ENCODE results near the gene EIF5B. TPM values are rescaled to one million over a fixed set of nuclear protein-coding genes. Genes with fewer than 3 reads are reported as not detected.
"Not testable (repeated sequence)": the region's sequence is repeated elsewhere in the genome, so short reads cannot be mapped to it uniquely, and the experiment has no call there.

Gene EIF5B
- total and polyA plus RNA-seq, 2 experiments from 2014 or later = 18.3 to 19.1 TPM

DNA sequence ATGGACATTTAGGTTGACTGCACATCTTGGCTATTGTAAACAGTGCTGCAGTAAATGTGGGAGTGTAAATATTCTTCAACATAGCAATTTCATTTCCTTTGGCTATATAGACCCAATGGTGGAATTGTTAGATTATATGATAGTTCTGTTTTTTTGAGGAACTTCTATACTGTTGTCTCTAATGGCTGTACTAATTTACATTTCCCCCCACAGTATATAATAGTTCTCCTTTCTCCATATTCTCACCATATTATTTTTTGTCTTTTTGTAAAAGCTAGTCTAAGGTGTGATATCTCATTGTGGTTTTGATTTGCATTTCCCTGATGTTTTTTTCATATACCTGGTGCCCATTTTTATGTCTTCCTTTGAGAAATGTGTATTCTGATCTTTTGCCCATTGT is 13.0 kb downstream of the EIF5B start:
- no peak overlapping the region for H3K4me2 ChIP-seq
- H3K27ac ChIP-seq = no peak overlapping the region
- no peaks in the 10 kb centered on the region for H3K9me2 ChIP-seq (replicated peaks; ENCODE audit: insufficient read depth)
- no peak for TF ChIP-seq EZH2 (IDR thresholded peaks at IDR 0.05; ENCODE audit: borderline replicate concordance)
- no peaks in the 10 kb centered on the region for H3K9me3 ChIP-seq (ENCODE audit: low read depth)
- no peak for DNase-seq (ENCODE audit: low spot score)
- H3K27me3 ChIP-seq = no peaks in the 10 kb centered on the region
- no peak overlapping the region for H2AFZ ChIP-seq
- H3K4me1 ChIP-seq (ENCODE audit: insufficient read depth) = no peaks in the 10 kb centered on the region
- no peak overlapping the region for H3K4me3 ChIP-seq
- H4K20me1 ChIP-seq (ENCODE audit: insufficient read depth, poor library complexity, severe bottlenecking) = peaks cover 38% of the 10 kb centered on the region
- peaks cover 100% of the 10 kb centered on the region for H3K79me2 ChIP-seq
- no peaks in the 10 kb centered on the region for H3K36me3 ChIP-seq (replicated peaks; ENCODE audit: insufficient read depth, low read depth)

DNA sequence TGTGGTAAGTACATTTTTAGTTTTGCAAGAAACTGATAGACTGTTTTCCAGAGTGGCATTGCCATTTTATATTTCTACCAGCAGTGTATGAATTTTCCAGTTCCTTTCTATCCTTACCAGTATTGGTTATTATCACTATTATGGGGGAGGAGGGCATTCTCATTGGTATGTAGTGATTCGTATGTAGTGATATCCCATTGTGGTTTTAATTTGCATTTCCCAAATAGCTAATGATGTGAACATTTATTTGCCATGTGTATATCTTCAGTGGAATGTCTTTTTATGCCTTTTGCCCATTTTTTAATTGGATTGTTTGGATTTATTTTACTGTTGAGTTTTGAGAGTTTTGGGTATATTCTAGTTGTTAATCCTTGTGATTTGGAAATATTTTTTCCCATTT is 16.9 kb downstream of the EIF5B start:
- peaks cover 99% of the 10 kb centered on the region for H3K79me2 ChIP-seq
- no peak overlapping the region for H3K4me3 ChIP-seq
- peaks cover 19% of the 10 kb centered on the region for H4K20me1 ChIP-seq (ENCODE audit: insufficient read depth, poor library complexity, severe bottlenecking)
- no peaks in the 10 kb centered on the region for H3K36me3 ChIP-seq (replicated peaks; ENCODE audit: insufficient read depth, low read depth)
- no peak overlapping the region for H2AFZ ChIP-seq
- TF ChIP-seq EZH2 (IDR thresholded peaks at IDR 0.05; ENCODE audit: borderline replicate concordance) (no peak), EZH2phosphoT487 (IDR thresholded peaks at IDR 0.05; ENCODE audit: low read depth, severe bottlenecking, unreplicated experiment) (no peak)
- TF ChIP-seq, protein P1, sequence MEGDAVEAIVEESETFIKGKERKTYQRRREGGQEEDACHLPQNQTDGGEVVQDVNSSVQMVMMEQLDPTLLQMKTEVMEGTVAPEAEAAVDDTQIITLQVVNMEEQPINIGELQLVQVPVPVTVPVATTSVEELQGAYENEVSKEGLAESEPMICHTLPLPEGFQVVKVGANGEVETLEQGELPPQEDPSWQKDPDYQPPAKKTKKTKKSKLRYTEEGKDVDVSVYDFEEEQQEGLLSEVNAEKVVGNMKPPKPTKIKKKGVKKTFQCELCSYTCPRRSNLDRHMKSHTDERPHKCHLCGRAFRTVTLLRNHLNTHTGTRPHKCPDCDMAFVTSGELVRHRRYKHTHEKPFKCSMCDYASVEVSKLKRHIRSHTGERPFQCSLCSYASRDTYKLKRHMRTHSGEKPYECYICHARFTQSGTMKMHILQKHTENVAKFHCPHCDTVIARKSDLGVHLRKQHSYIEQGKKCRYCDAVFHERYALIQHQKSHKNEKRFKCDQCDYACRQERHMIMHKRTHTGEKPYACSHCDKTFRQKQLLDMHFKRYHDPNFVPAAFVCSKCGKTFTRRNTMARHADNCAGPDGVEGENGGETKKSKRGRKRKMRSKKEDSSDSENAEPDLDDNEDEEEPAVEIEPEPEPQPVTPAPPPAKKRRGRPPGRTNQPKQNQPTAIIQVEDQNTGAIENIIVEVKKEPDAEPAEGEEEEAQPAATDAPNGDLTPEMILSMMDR (IDR thresholded peaks at IDR 0.05; ENCODE audit: poor library complexity) = no peak
- 88% methylated on average over 1 of the region's 1 CpG for WGBS (ENCODE audit: low lambda C conversion rate, missing lambda C conversion rate)
- no peaks in the 10 kb centered on the region for H3K4me1 ChIP-seq (ENCODE audit: insufficient read depth)
- no peaks in the 10 kb centered on the region for H3K9me3 ChIP-seq (ENCODE audit: low read depth)
- no peak for DNase-seq (ENCODE audit: low spot score)
- H3K4me2 ChIP-seq = no peak overlapping the region
- no peak overlapping the region for H3K27ac ChIP-seq
- no peaks in the 10 kb centered on the region for H3K27me3 ChIP-seq
- no peaks in the 10 kb centered on the region for H3K9me2 ChIP-seq (replicated peaks; ENCODE audit: insufficient read depth)

DNA sequence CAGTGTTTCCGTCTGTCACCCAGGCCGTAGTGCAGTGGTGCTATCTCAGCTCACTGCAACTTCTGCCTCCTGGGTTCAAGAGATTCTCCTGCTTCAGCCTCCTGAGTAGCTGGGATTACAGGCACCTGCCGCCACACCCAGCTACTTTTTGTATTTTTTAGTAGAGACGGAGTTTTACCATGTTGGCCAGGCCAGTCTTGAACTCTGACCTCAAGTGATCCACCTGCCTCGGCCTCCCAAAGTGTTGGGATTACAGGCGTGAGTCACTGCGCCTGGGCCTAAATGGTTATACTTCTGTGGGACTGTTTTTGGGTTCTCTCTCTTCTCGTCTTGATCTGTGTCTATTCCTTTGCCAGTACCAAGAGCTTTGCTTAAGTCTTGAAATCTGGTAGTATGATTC is 17.6 kb downstream of the EIF5B start:
- not testable (repeated sequence) for H3K27ac ChIP-seq; H2AFZ ChIP-seq; H3K4me2 ChIP-seq; H3K4me3 ChIP-seq; H3K9me2 ChIP-seq (replicated peaks; ENCODE audit: insufficient read depth); H3K9me3 ChIP-seq (ENCODE audit: low read depth); DNase-seq (ENCODE audit: low spot score); H3K4me1 ChIP-seq (ENCODE audit: insufficient read depth); H3K36me3 ChIP-seq (replicated peaks; ENCODE audit: insufficient read depth, low read depth); H3K27me3 ChIP-seq
- Histone ChIP-seq H3K79me2 (peaks cover 98% of the 10 kb centered on the region), H4K20me1 (ENCODE audit: insufficient read depth, poor library complexity, severe bottlenecking) (peaks cover 16% of the 10 kb centered on the region)
- 88% methylated on average over 8 of the region's 8 CpGs for WGBS (ENCODE audit: low lambda C conversion rate, missing lambda C conversion rate)

DNA sequence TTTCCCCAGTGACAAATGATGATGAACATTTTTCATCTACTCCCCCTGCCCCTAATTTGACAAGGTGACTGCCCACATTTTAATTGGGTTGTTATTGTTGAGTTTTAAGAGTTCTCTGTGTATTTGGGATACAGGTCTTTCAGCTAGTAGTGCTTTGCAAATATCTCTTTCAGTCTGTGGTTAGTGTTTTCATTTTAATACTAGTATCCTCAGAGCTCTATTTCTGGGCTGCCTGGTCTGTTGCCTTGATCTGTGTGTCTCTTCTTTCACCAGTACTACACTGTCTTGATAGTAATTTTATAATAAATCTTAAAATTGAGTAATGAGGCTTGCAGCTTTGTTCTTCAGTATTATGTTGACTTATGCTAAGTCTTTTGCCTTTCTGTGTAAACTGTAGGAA is 19.7 kb downstream of the EIF5B start:
- peaks cover 3% of the 10 kb centered on the region for H4K20me1 ChIP-seq (ENCODE audit: insufficient read depth, poor library complexity, severe bottlenecking)
- no peak overlapping the region for H3K27ac ChIP-seq
- no peaks in the 10 kb centered on the region for H3K4me1 ChIP-seq (ENCODE audit: insufficient read depth)
- no peaks in the 10 kb centered on the region for H3K36me3 ChIP-seq (replicated peaks; ENCODE audit: insufficient read depth, low read depth)
- no peak overlapping the region for H3K4me2 ChIP-seq
- no peak for DNase-seq (ENCODE audit: low spot score)
- H3K9me2 ChIP-seq (replicated peaks; ENCODE audit: insufficient read depth) = no peaks in the 10 kb centered on the region
- peaks cover 85% of the 10 kb centered on the region for H3K79me2 ChIP-seq
- TF ChIP-seq EZH2phosphoT487 (IDR thresholded peaks at IDR 0.05; ENCODE audit: low read depth, severe bottlenecking, unreplicated experiment) (no peak), EZH2 (IDR thresholded peaks at IDR 0.05; ENCODE audit: borderline replicate concordance) (no peak)
- TF ChIP-seq, protein P1 (IDR thresholded peaks at IDR 0.05; ENCODE audit: poor library complexity) = no peak
- no peak overlapping the region for H2AFZ ChIP-seq
- H3K4me3 ChIP-seq = no peak overlapping the region
- H3K27me3 ChIP-seq = no peaks in the 10 kb centered on the region
- H3K9me3 ChIP-seq (ENCODE audit: low read depth) = no peaks in the 10 kb centered on the region

DNA sequence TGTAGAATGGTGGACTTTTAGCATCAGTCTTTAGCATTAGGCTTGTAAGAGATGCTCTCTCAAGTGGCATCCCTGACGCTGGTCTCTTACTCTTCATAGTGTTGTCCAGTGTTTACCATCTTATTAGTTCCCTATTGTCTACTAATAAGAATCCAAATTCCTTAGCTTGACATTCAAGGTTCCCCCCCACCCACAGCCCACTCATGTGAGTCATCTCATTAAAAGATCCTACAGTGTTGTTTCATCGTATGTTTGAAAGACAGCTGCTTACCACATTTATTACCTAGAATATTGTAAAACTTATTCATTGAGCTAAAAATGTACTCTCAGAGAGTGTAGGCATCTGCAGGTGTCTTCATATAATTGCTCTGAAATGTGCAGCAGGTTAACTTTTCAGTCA is 28.5 kb downstream of the EIF5B start:
- no peak overlapping the region for H3K27ac ChIP-seq
- no peak for DNase-seq (ENCODE audit: low spot score)
- no peaks in the 10 kb centered on the region for H3K27me3 ChIP-seq
- H3K4me3 ChIP-seq = no peak overlapping the region
- no peak overlapping the region for H3K4me2 ChIP-seq
- no peaks in the 10 kb centered on the region for H3K4me1 ChIP-seq (ENCODE audit: insufficient read depth)
- peaks cover 3% of the 10 kb centered on the region for H3K79me2 ChIP-seq
- no peaks in the 10 kb centered on the region for H3K36me3 ChIP-seq (replicated peaks; ENCODE audit: insufficient read depth, low read depth)
- H3K9me3 ChIP-seq (ENCODE audit: low read depth) = no peaks in the 10 kb centered on the region
- no peaks in the 10 kb centered on the region for H4K20me1 ChIP-seq (ENCODE audit: insufficient read depth, poor library complexity, severe bottlenecking)
- no peaks in the 10 kb centered on the region for H3K9me2 ChIP-seq (replicated peaks; ENCODE audit: insufficient read depth)
- 45% methylated on average over 2 of the region's 2 CpGs for WGBS (ENCODE audit: low lambda C conversion rate, missing lambda C conversion rate)
- TF ChIP-seq, protein P1 (IDR thresholded peaks at IDR 0.05; ENCODE audit: poor library complexity) = no peak
- TF ChIP-seq EZH2phosphoT487 (IDR thresholded peaks at IDR 0.05; ENCODE audit: low read depth, severe bottlenecking, unreplicated experiment) (no peak), EZH2 (IDR thresholded peaks at IDR 0.05; ENCODE audit: borderline replicate concordance) (no peak)
- H2AFZ ChIP-seq = no peak overlapping the region

DNA sequence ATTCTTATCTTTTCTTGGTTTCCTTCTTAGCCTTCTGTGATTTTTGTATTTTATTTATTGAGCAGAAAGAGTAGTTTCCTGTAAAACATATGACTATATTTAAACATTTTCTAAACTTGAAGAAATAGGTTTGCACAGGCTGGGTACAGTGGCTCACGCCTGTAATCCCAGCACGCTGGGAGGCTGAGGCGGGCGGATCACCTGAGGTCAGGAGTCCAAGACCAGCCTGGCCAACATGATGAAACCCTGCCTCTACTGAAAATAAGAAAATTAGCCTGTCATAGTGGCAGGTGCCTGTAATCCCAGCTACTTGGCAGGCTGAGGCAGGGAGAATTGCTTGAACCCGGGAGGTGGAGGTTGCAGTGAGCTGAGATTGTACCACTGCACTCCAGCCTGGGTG is 31.7 kb downstream of the EIF5B start:
- not testable (repeated sequence) for H4K20me1 ChIP-seq (ENCODE audit: insufficient read depth, poor library complexity, severe bottlenecking); H3K36me3 ChIP-seq (replicated peaks; ENCODE audit: insufficient read depth, low read depth); H3K4me1 ChIP-seq (ENCODE audit: insufficient read depth); H3K27ac ChIP-seq; H3K4me3 ChIP-seq; DNase-seq (ENCODE audit: low spot score); H3K79me2 ChIP-seq; H2AFZ ChIP-seq; H3K9me2 ChIP-seq (replicated peaks; ENCODE audit: insufficient read depth); H3K9me3 ChIP-seq (ENCODE audit: low read depth); H3K4me2 ChIP-seq; H3K27me3 ChIP-seq
- WGBS (ENCODE audit: low lambda C conversion rate, missing lambda C conversion rate) = 97% methylated on average over 5 of the region's 5 CpGs

Data from hepatocyte (in vitro differentiated cells).